Esophagus (tissue), 2 donors: ENCODE data around the gene CLIP4. TPM values are rescaled to one million over a fixed set of nuclear protein-coding genes. Genes with fewer than 3 reads are reported as not detected.

ENCODE experiments used
- H3K27ac ChIP-seq, 2 donors: one replicate each; pipeline ENCODE4 v1.5.1; 2013; ENCODE audit warnings: low read depth in 2 of 2, mild to moderate bottlenecking in 2 of 2, inconsistent platforms in 1 of 2, low read length in 1 of 2, moderate library complexity in 1 of 2
- H3K27me3 ChIP-seq, 2 donors: one replicate each; pipeline ENCODE4 v1.6.1; 2013; ENCODE audit warnings: low read length in 2 of 2, control low read depth in 1 of 2, mild to moderate bottlenecking in 1 of 2; ENCODE audit not compliant: insufficient read depth in 2 of 2, control insufficient read depth in 1 of 2
- H3K36me3 ChIP-seq, 2 donors: one replicate each; pipeline ENCODE4 v1.6.1; 2013; ENCODE audit warnings: low read length in 1 of 2; ENCODE audit not compliant: control insufficient read depth in 2 of 2, insufficient read depth in 2 of 2
- H3K4me1 ChIP-seq, 2 donors: one replicate each; pipeline ENCODE4 v1.6.1; 2013; ENCODE audit warnings: low read length in 1 of 2; ENCODE audit not compliant: control insufficient read depth in 2 of 2, insufficient read depth in 2 of 2
- H3K4me3 ChIP-seq, 2 donors: one replicate each; pipeline ENCODE4 v1.5.1; 2013; ENCODE audit warnings: low read length in 2 of 2, mild to moderate bottlenecking in 2 of 2, low read depth in 1 of 2, moderate library complexity in 1 of 2
- H3K9me3 ChIP-seq, 2 donors: one replicate each; pipeline ENCODE4 v1.6.1; 2013; ENCODE audit warnings: mild to moderate bottlenecking in 2 of 2, low read depth in 1 of 2, low read length in 1 of 2, moderate library complexity in 1 of 2; ENCODE audit not compliant: control insufficient read depth in 2 of 2, insufficient read depth in 1 of 2
- WGBS, 2 donors: extraction: QIAGEN DNeasy Blood & Tissue Kit; methylation state at CpG; one replicate each; pipeline ENCODE4 v1.1.7; 2013; 5-methylcytosine and 5-hydroxymethylcytosine counted together
- polyA plus RNA-seq, 2 donors: library from polyadenylated mRNA; stranded (reverse); fragments of 200-250 nt; gene quantifications; one replicate each; pipeline ENCODE4 v1.2.3, GENCODE V29; 2013
- donor health status: healthy with polysubstance abuse.
- donor health status: Bipolar disorder and iron deficiency.

Gene CLIP4
- polyA plus RNA-seq, 2 donors = 12.4 to 16.8 TPM

DNA sequence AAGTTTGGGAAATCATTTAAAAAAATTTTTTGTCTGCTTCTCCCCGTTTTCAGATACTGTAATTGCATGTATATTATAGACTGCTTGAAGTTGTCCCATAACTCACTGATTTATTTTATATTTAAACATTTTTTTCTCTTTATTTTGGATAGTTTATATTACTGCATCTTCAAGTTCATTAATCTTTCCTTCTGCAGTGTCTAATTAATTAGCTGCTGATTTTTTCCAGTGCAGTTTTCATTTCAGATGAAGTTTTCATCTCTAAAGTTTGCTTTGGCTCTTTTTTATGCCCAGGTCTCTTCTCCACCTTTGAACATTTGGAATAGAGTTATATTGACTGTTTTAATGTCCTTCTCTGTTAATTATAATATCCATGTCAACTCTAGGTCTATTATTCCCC is 9.3 kb downstream of the CLIP4 start:
- H3K4me3 ChIP-seq = no peak overlapping the region
- H3K27me3 ChIP-seq = no peaks in the 10 kb centered on the region
- no peaks in the 10 kb centered on the region for H3K36me3 ChIP-seq
- H3K9me3 ChIP-seq = no peaks in the 10 kb centered on the region
- WGBS, 2 donors = 83 to 95% methylated on average over 1 of the region's 1 CpG
- H3K27ac ChIP-seq = no peak overlapping the region
- H3K4me1 ChIP-seq = no peaks in the 10 kb centered on the region

DNA sequence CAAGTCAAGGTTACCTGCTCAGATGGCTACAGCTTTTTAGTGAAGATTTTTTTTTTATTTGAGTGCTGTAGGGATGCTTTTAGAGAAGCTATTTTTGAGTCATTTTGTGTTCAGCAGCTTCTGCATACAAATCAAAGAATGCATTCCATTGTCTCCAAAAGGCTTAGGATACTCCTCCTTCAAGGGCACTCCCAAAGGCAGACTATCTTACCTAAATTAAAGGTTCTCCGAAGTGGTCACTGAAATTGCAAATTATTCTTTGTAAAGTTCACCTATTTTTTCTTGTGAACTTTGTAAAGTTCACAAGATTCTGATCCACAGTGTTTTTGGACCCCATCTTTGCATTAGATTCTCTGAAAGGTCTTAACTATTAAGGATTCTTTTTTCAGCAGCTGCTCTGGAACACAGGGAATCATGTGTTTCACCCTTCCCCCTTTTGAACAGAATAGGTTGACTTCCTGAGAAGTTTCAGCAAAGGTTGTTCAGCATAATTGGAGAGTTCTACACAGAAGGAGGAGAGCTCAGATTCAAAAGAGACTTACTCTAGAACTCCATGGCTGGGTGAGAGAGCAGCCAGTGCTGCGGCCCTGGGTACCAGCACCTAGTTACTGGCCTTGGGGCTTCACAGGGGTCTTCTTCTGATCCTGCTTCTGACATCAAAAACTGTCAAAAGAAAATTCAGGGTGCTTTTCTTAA is 14.5 kb downstream of the CLIP4 start:
- WGBS, 2 donors = 44 to 51% methylated on average over 2 of the region's 2 CpGs
- Histone ChIP-seq H3K27ac (peak overlapping the region; percentile 88 to 90), H3K9me3 (no peaks in the 10 kb centered on the region), H3K4me1 (peaks cover 0 to 4% of the 10 kb centered on the region in 2 donors), H3K4me3 (peak overlapping the region in 1 of 2 donors; percentile 31), H3K27me3 (no peaks in the 10 kb centered on the region), H3K36me3 (peaks cover 0 to 4% of the 10 kb centered on the region in 2 donors)

DNA sequence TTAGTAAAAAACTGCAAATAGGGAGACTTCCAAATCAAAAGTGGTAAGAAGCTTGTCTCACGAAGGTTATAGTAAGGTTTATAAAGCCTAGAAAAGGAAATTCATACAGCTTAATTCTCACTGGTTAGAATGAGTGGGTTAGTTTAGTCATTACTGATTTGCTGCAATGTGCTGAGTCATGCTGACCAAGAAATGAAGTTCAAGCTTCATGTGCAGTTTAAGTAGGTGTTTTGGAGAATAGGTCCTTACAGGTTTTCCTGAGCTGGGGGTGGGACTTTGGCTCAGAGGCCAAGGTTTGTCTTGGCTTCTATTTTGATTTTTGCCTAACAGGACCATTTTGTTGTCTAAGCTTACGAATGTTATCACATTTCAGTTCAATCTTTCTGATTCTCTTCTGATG is 15.1 kb downstream of the CLIP4 start:
- peak overlapping the region in 1 of 2 donors; percentile 88 for H3K27ac ChIP-seq
- peaks cover 0 to 4% of the 10 kb centered on the region in 2 donors for H3K4me1 ChIP-seq
- no peak overlapping the region for H3K4me3 ChIP-seq
- 35 to 45% methylated on average over 2 of the region's 2 CpGs for WGBS, 2 donors
- no peaks in the 10 kb centered on the region for H3K27me3 ChIP-seq
- no peaks in the 10 kb centered on the region for H3K9me3 ChIP-seq
- peaks cover 0 to 4% of the 10 kb centered on the region in 2 donors for H3K36me3 ChIP-seq

GRCh38 chr2:29134933-29135332 is 19.7 kb downstream of the CLIP4 start:
- 86 to 91% methylated on average over 1 of the region's 1 CpG for WGBS, 2 donors
- Histone ChIP-seq H3K27me3 (no peaks in the 10 kb centered on the region), H3K4me3 (no peak overlapping the region), H3K4me1 (peaks cover 0 to 2% of the 10 kb centered on the region in 2 donors), H3K36me3 (peaks cover 3 to 4% of the 10 kb centered on the region in 2 donors), H3K9me3 (no peaks in the 10 kb centered on the region), H3K27ac (no peak overlapping the region)

DNA sequence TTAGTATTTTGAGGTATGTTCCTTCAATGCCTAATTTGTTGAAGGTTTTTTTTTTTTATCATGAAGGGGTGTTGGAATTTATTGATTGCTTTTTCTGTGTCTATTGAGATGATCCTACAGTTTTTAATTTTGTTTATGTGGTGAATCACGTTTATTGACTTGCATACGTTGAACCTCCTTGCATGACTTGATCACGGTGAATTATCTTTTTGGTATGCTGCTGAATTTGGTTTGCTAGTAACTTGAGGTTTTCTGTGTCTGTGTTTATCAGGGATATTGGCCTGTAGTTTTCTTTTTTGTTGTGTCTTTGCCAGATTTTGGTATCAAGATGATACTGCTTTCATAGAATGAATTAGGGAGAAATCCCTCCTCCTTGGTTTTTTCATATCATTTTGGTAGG is 23.9 kb downstream of the CLIP4 start:
- Histone ChIP-seq H3K27me3 (no peaks in the 10 kb centered on the region), H3K9me3 (no peaks in the 10 kb centered on the region), H3K4me1 (no peaks in the 10 kb centered on the region), H3K36me3 (peaks cover 3 to 5% of the 10 kb centered on the region in 2 donors), H3K27ac (no peak overlapping the region), H3K4me3 (no peak overlapping the region)
- WGBS, 2 donors = 88 to 92% methylated on average over 3 of the region's 3 CpGs

DNA sequence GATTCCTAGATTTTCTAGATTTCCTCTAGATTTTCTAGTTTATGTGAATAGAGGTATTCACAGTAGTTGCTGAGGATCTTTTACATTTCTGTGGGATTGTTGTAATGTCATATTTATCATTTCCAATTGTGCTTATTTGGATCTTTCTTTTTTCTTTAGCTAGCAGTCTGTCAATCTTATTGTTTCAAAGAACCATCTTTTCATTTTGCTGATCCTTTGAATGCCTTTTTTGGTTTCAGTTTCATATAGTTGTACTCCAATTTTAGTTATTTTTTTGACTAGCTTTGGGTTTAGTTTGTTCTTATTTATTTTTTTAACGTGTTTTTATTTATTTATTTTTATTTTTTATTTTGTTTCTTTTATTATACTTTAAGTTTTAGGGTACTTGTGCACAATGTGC is 24.5 kb downstream of the CLIP4 start:
- Histone ChIP-seq H3K9me3 (no peaks in the 10 kb centered on the region), H3K4me3 (no peak overlapping the region), H3K36me3 (peaks cover 3 to 5% of the 10 kb centered on the region in 2 donors), H3K27ac (no peak overlapping the region), H3K4me1 (no peaks in the 10 kb centered on the region), H3K27me3 (no peaks in the 10 kb centered on the region)
- WGBS, 2 donors = 68 to 76% methylated on average over 1 of the region's 1 CpG

- Histone ChIP-seq H3K9me3 (no peaks in the 10 kb centered on the region), H3K36me3 (peaks cover 0 to 5% of the 10 kb centered on the region in 2 donors), H3K4me1 (no peaks in the 10 kb centered on the region), H3K27ac (no peak overlapping the region), H3K4me3 (no peak overlapping the region), H3K27me3 (no peaks in the 10 kb centered on the region)
- 95 to 96% methylated on average over 6 of the region's 6 CpGs for whole genome bisulfite sequencing, 2 donors
Measured at GRCh38 chr2:29143657-29144056, 28.4 kb downstream of the CLIP4 start.

DNA sequence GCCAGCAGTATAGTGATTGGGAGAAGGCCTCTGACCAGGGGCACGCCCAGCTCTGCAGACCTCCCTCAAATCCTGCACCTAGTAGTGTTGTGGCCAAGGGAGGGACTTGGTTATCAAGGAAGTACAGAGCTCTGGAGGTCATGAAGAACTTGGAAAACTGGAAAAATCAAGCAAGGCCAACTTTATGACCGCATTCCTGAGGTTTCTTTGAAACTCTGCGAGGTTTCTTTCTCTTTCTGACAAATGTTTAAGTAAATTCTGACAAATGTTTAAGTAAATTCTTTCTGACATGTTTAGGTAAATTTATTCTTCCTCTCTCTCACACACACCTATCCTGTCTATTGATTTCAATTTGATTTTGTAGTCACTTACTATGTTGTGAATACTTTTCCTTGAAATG is 31.0 kb downstream of the CLIP4 start:
- WGBS, 2 donors = 89 to 91% methylated on average over 3 of the region's 3 CpGs
- Histone ChIP-seq H3K27ac (no peak overlapping the region), H3K9me3 (no peaks in the 10 kb centered on the region)

DNA sequence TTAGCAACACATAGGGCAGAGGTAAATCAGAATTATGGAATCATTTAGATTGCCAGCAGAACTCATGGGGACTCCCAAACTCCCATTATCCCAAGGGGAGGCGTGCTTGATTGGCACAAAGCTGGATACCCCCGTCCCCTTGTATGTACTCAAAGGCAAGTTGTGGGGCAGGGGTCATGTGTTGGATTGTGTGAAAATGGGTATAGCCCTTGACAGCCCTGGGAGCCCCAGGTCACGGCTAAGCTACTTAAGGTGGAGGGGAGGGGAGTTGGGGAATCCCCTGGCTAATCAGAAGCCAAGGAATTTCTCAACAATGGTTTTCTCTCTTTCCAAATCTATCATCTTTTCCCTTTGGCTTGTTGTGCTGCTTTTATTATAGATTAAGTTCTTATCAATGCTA is 32.7 kb downstream of the CLIP4 start:
- Histone ChIP-seq H3K27ac (no peak overlapping the region), H3K9me3 (no peaks in the 10 kb centered on the region), H3K27me3 (no peaks in the 10 kb centered on the region), H3K36me3 (peaks cover 0 to 4% of the 10 kb centered on the region in 2 donors), H3K4me3 (no peak overlapping the region), H3K4me1 (no peaks in the 10 kb centered on the region)
- WGBS, 2 donors = 79 to 84% methylated on average over 3 of the region's 3 CpGs

More for the DNA sequence above, 31.0 kb downstream of the CLIP4 start:
- Histone ChIP-seq H3K4me3 (no peak overlapping the region), H3K4me1 (no peaks in the 10 kb centered on the region), H3K36me3 (peaks cover 0 to 5% of the 10 kb centered on the region in 2 donors), H3K27me3 (no peaks in the 10 kb centered on the region)

DNA sequence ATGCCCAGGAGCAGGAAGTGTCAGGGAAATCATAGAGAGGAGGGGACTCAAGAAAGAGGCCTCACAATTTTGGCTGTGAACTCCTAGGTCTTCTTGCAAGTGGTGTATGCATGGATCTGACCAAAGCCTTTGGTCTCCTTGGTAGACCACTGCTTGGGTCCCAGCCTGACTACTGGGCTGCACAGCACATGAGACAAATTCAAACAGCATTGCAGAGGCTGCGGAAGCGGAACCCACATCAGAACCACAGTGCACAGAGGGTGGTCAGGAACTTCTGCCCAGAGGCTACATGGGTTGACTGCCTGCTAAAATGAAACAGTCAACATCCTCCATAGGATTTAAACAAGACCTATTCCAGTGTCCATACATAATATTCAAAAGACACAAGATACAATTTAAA is 39.4 kb downstream of the CLIP4 start:
- no peak overlapping the region for H3K4me3 ChIP-seq
- no peaks in the 10 kb centered on the region for H3K4me1 ChIP-seq
- no peaks in the 10 kb centered on the region for H3K9me3 ChIP-seq
- H3K27me3 ChIP-seq = no peaks in the 10 kb centered on the region
- 94 to 99% methylated on average over 2 of the region's 2 CpGs for WGBS, 2 donors
- H3K36me3 ChIP-seq = peaks cover 0 to 2% of the 10 kb centered on the region in 2 donors
- H3K27ac ChIP-seq = no peak overlapping the region
